GM19099 (cell line): Measurements from ENCODE around the gene DYNC2LI1.

ENCODE experiments used
- POLR2A ChIP-seq: IDR thresholded peaks from 3 replicates; pipeline ENCODE4 v1.6.1; 2011; ENCODE audit warnings: low read depth; ENCODE audit not compliant: insufficient read length; ENCODE audit errors: extremely low read depth

Gene DYNC2LI1

GRCh38 chr2:43851011-43851980 lies 77.5 kb downstream of the DYNC2LI1 start:
- TF ChIP-seq POLR2A = no peak

- TF ChIP-seq POLR2A = no peak
These were observed 78.4 kb downstream of the DYNC2LI1 start for GRCh38 chr2:43852196-43852730.

- no peak for TF ChIP-seq POLR2A
These were observed 79.6 kb downstream of the DYNC2LI1 start for GRCh38 chr2:43853141-43854081.

- TF ChIP-seq POLR2A = no peak
These were observed 80.8 kb downstream of the DYNC2LI1 start for GRCh38 chr2:43854671-43855070.

- TF ChIP-seq POLR2A = no peak
These were observed 81.5 kb downstream of the DYNC2LI1 start for GRCh38 chr2:43855292-43855691.
